Bronchial epithelial cell (primary cell): ENCODE data around the gene EHD1. TPM values are rescaled to one million over a fixed set of nuclear protein-coding genes. Genes with fewer than 3 reads are reported as not detected.

Source experiments
- DNase-seq: peaks from one replicate; pipeline ENCODE4 v3.0.0-alpha.2; 2010; ENCODE audit warnings: low read depth
- FAIRE-seq: peaks from 2 replicates; lab custom pipeline; 2011; peaks lifted over from hg19 to GRCh38; lab: Jason Lieb, UNC
- H3K27me3 ChIP-seq: 2 replicates; pipeline ENCODE4 v1.5.1; 2011; ENCODE audit warnings: low read length; ENCODE audit not compliant: control insufficient read depth, insufficient read depth
- H3K36me3 ChIP-seq: 2 replicates; pipeline ENCODE4 v1.5.1; 2011; ENCODE audit warnings: low read length; ENCODE audit not compliant: control insufficient read depth, insufficient read depth
- H3K4me3 ChIP-seq: 2 replicates; pipeline ENCODE4 v1.5.1; 2011; ENCODE audit warnings: mild to moderate bottlenecking, low read depth, low read length, control low read depth
- total RNA-seq: library from RNA; depleted of rRNA; stranded (reverse); fragments of >200 nt; gene quantifications from 2 replicates; pipeline ENCODE4 v1.2.1, GENCODE V29; 2014
- TF ChIP-seq, protein P1 (sequence below): IDR thresholded peaks from 2 replicates; pipeline ENCODE4 v1.5.1; 2011; ENCODE audit warnings: mild to moderate bottlenecking, moderate library complexity, low read length, control low read depth, inconsistent platforms; ENCODE audit not compliant: insufficient read depth, severe bottlenecking

EHD1 gene
- total RNA-seq, 1 donor from 2014 or later, result 32.9 TPM

DNA sequence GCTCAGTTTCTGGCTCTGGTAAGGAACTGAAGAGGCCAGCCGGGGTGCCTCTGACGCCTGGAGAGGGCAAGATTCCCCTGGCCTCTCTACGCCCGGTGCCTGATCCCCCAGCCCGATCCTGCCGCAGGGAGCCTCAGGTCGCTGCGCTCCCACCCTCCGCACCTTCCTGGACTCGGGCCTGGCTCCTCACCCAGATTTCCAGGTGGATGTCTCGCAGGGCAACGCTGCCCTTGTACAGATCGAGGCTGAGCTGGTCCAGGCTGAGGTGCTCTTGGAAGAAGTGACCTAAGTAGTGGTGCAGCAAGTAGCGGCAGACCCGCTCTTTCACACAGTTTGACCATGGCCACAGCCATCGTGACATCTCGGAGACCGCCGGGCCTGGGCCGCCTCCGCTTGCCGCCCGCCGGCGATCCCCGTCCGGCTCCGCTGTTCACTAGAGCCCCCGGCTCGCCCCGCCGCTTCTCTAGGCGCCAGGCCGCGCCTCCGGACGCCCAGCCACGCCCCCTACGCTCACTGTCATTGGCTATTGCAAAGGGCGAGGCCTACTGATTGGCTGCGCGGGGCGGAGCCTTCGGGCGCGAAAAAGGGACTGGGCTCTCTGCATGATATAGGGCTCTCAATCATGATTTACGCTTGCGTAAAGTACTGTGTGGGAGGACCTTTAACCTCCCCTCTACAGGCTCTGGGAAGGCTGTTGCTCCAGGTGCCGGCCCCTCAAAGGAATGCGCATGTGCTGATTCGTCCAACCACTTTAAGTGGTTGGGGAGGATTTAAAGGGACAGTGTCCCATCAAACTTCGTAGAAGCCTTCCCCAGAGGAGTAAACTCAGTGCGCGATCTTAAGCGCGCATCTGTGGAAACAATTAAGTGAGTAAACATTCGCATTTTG is 38.6 kb upstream of the EHD1 start, which contains the start of gene ATG2A:
Gene ATG2A, minus strand, starts transcription at position 435 of the 888 bp plus-strand sequence. Its CDS starts 74 bp downstream, at position 361.
- Histone ChIP-seq H3K4me3 (peak within 1 kb of the TSS; percentile 95), H3K36me3 (peaks cover 19% of the 10 kb centered on the region), H3K27me3 (no peaks in the 10 kb centered on the region)
- peak; percentile 100 for DNase-seq
- peak; percentile 13 for FAIRE-seq
- TF ChIP-seq, protein P1, sequence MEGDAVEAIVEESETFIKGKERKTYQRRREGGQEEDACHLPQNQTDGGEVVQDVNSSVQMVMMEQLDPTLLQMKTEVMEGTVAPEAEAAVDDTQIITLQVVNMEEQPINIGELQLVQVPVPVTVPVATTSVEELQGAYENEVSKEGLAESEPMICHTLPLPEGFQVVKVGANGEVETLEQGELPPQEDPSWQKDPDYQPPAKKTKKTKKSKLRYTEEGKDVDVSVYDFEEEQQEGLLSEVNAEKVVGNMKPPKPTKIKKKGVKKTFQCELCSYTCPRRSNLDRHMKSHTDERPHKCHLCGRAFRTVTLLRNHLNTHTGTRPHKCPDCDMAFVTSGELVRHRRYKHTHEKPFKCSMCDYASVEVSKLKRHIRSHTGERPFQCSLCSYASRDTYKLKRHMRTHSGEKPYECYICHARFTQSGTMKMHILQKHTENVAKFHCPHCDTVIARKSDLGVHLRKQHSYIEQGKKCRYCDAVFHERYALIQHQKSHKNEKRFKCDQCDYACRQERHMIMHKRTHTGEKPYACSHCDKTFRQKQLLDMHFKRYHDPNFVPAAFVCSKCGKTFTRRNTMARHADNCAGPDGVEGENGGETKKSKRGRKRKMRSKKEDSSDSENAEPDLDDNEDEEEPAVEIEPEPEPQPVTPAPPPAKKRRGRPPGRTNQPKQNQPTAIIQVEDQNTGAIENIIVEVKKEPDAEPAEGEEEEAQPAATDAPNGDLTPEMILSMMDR, result no peak

DNA sequence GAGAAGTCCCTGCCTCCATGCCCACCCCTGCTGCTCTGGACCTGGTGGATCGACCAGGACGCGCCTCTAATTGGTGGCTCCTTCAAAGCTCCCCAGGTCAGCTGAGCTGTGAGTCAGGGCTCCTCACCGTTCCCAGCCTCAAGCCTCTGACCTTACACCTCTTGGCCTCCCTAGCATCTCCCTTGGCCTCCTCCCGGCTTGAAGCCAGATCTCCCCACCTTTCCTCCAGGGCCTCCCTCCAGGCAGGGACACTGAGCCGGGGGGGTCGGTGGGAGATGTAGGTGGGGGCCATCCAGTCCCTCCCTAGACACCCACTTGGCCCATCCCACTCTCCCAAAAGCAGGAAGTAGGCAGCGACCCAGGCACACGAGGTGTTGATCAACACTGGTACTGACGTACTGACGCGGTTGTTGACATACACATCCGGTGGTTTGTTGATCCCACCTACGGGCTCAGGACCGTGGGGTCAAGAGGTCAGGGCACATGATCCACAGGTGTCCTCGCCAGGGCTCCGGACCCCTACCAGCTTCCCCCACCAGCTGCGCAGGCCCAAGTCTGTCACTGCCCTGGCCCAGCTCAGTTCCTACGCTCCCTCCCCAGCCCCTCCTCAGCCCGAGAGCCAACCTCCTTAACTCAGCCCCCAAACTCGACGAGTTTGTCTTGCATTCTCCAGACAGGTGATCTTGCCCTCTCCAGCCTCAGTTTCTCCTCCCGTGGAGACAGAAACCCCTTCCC is 37.8 kb upstream of the EHD1 start:
- peak; percentile 46 for DNase-seq
- TF ChIP-seq, protein P1, result no peak
- Histone ChIP-seq H3K27me3 (no peaks in the 10 kb centered on the region), H3K36me3 (peaks cover 25% of the 10 kb centered on the region), H3K4me3 (peak overlapping the region; percentile 95)
- no peak for FAIRE-seq

DNA sequence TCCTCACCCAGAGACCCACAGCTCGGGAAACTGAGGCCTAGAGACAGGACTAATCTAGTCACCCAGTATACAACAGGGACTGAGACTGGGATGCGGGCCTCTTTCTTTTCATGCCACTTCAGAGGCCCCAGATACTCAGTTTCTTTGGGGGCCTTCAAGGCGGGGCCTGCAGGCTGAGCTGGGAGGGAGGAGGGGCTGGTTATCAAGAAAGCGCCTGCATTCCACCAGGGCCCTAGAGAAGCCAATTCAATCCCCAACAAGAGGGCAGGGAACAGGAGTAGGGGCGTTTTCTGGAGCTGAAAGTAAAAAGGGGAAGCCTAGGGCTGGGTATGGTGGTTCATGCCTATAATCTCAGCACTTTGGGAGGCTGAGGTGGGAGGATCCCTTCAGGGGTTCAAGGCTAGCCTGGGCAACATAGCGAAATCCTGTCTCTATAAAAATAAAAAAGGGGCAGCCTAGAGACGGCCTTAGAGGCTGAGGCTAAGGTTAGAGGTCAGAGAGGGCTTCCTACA is 37.0 kb upstream of the EHD1 start:
- Histone ChIP-seq H3K27me3 (no peaks in the 10 kb centered on the region), H3K36me3 (peaks cover 29% of the 10 kb centered on the region), H3K4me3 (no peak overlapping the region)
- DNase-seq (no peak), FAIRE-seq (no peak)
- TF ChIP-seq, protein P1, result no peak

DNA sequence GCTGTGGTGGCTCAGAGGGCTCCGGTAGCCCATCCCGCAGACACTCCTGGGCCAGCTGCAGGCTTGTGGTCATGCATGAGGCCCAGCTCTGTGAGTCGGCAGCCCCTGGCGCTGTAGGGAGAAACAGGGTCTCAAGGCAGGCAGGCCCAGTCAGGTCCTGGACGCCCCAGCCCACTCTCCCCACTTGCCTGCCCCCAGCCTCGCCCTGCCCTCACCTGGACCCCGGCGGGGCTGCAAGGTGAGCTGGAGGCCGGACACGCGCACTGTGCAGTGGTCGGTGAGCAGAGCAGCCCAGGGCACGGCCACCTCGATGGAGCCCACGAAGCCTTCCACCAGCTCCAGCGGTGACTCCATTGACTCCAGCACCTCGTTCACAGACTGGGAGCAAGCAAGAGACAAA is 35.7 kb upstream of the EHD1 start:
- TF ChIP-seq, protein P1, result no peak
- FAIRE-seq, result no peak
- Histone ChIP-seq H3K4me3 (no peak overlapping the region), H3K36me3 (peaks cover 35% of the 10 kb centered on the region), H3K27me3 (no peaks in the 10 kb centered on the region)
- no peak for DNase-seq

DNA sequence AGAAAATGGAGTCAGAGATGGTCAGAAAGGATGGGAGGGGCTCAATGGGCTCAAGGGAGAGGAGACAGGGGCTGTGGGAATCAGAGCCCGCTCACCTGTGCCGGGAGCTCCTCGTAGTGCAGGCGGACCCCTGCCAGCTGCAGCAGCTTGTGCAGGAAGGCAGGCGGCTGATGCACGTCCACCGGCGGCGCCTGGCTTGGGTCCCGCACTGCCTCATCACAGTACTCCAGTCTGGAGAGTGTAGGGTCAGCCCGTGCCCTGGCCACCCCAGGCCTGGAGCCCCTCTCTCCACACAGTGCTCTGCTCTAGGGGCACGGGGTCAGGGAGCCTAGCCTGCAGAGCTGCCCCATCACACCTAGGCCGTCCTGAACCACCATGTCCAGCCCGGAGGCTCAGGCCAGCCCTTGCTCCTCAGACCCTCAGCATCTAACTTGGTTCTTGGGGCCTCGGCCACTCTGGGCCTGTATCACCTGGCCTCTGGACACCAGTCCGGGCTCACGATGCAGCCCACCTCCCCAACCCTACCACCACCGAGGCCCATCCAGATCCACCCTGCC is 34.8 kb upstream of the EHD1 start:
- DNase-seq (no peak), FAIRE-seq (no peak)
- TF ChIP-seq, protein P1, result no peak
- no peaks in the 10 kb centered on the region for H3K27me3 ChIP-seq
- H3K4me3 ChIP-seq, result no peak overlapping the region
- H3K36me3 ChIP-seq, result peaks cover 36% of the 10 kb centered on the region
